HEK293T (cell line): ENCODE measurements around the gene WFDC5.

Source experiments
- BHLHE40 ChIP-seq: fragments of 450-650 bp; IDR thresholded peaks from 2 replicates; pipeline ENCODE4 v1.6.1; 2016; ENCODE audit warnings: mild to moderate bottlenecking, moderate library complexity, borderline replicate concordance
- CTBP1 ChIP-seq: fragments of 450-650 bp; IDR thresholded peaks from 2 replicates; pipeline ENCODE4 v1.6.1; 2016; ENCODE audit warnings: borderline replicate concordance
- FOXK2 ChIP-seq: fragments of 450-650 bp; IDR thresholded peaks from 2 replicates; pipeline ENCODE4 v1.6.1; 2016; ENCODE audit warnings: mild to moderate bottlenecking
- FOXM1 ChIP-seq: fragments of 450-650 bp; IDR thresholded peaks from 2 replicates; pipeline ENCODE4 v1.6.1; 2017; ENCODE audit warnings: mild to moderate bottlenecking, borderline replicate concordance
- HDGF ChIP-seq: fragments of 450-650 bp; IDR thresholded peaks from 2 replicates; pipeline ENCODE4 v1.6.1; 2017; ENCODE audit warnings: antibody characterized with exemption, borderline replicate concordance
- SP1 ChIP-seq: fragments of 450-650 bp; IDR thresholded peaks from 2 replicates; pipeline ENCODE4 v1.6.1; 2017
- SUZ12 ChIP-seq: fragments of 450-650 bp; IDR thresholded peaks from 2 replicates; pipeline ENCODE4 v1.6.1; 2016; ENCODE audit warnings: mild to moderate bottlenecking
- TARDBP ChIP-seq: fragments of 450-650 bp; IDR thresholded peaks from 2 replicates; pipeline ENCODE4 v1.6.1; 2016
- ZNF384 ChIP-seq: fragments of 450-650 bp; IDR thresholded peaks from 2 replicates; pipeline ENCODE4 v1.6.1; 2016
- TF ChIP-seq, protein P1 (sequence below): fragments of 450-650 bp; IDR thresholded peaks from 2 replicates; pipeline ENCODE4 v1.6.1; 2016

DNA sequence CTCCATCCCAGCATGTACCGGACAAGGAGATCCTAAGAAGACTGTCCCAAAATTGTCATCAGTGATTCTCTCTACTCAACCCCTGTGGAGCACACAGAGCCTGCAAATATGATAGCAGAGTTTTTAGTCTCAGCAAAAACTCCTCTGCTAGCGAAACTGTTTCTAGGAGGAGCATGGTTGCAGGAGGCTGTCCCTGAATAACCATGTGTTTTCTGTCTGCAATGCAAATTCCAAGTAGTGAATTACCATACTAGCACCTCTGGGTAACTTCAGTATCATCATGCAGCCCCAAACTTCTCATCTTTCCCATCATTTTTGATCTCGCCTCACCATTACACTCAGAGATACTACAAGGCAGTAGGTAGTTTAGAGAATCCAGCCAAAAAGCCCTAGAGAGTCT lies 34.1 kb upstream of the WFDC5 start:
- no peak for TF ChIP-seq BHLHE40
- TF ChIP-seq HDGF: no peak
- no peak for TF ChIP-seq SUZ12
- TF ChIP-seq FOXM1: no peak
- TF ChIP-seq FOXK2: no peak
- TF ChIP-seq CTBP1: no peak
- TF ChIP-seq SP1: no peak
- TF ChIP-seq TARDBP: no peak
- TF ChIP-seq, protein P1, sequence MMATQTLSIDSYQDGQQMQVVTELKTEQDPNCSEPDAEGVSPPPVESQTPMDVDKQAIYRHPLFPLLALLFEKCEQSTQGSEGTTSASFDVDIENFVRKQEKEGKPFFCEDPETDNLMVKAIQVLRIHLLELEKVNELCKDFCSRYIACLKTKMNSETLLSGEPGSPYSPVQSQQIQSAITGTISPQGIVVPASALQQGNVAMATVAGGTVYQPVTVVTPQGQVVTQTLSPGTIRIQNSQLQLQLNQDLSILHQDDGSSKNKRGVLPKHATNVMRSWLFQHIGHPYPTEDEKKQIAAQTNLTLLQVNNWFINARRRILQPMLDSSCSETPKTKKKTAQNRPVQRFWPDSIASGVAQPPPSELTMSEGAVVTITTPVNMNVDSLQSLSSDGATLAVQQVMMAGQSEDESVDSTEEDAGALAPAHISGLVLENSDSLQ: no peak
- TF ChIP-seq ZNF384: no peak
